HepG2 (cell line): ENCODE measurements around the gene PNN. TPM values are rescaled to one million over a fixed set of nuclear protein-coding genes. Genes with fewer than 3 reads are reported as not detected.

Experiments
- ZBTB26 ChIP-seq: IDR thresholded peaks from 2 replicates; pipeline ENCODE4 v1.6.1; 2016; ENCODE audit warnings: missing compliant biosample characterization, missing genetic modification reagents, borderline replicate concordance
- ZNF598 ChIP-seq: sonication (generic); formaldehyde crosslinking; IDR thresholded peaks from 2 replicates; pipeline ENCODE4 v1.5.1; 2020; ENCODE audit warnings: mild to moderate bottlenecking, missing genetic modification reagents, borderline replicate concordance
- ZNF800 ChIP-seq: sonication (generic); formaldehyde crosslinking; IDR thresholded peaks from 2 replicates; pipeline ENCODE4 v1.4.0; 2020; ENCODE audit warnings: missing genetic modification reagents
- polyA plus RNA-seq, 8 experiments: library from polyadenylated mRNA; depleted of rRNA in 3 of 8; stranded (reverse) in 7 of 8; unstranded in 1 of 8; fragments of >200 nt; fragmentation: Illumina TruSeq in 4 of 8; extraction: Trizol in 4 of 8; gene quantifications; 2 replicates each; pipeline versions ENCODE4 v1.2.1 to v1.2.3, GENCODE V29; 2011 to 2016; ENCODE audit warnings: low read depth in 4 of 8, missing spikeins in 1 of 8, mixed read lengths in 1 of 8; ENCODE audit not compliant: insufficient read depth in 1 of 8
- total RNA-seq, 5 experiments: library from RNA; depleted of rRNA; stranded (reverse); fragments of >200 nt; fragmentation: Illumina TruSeq; extraction: Trizol; gene quantifications; 2 replicates each; pipeline ENCODE4 v1.2.3, GENCODE V29; 2016; ENCODE audit warnings: low read depth in 1 of 5
- TF ChIP-seq, protein P1 (sequence below): sonication (generic); formaldehyde crosslinking; IDR thresholded peaks from one replicate; pipeline ENCODE4 v1.5.1; 2020; ENCODE audit warnings: mild to moderate bottlenecking, missing genetic modification reagents; ENCODE audit errors: not compliant biosample characterization
- TF ChIP-seq, protein P2 (sequence below): sonication (generic); formaldehyde crosslinking; IDR thresholded peaks from 2 replicates; pipeline ENCODE4 v1.9.0; 2021; ENCODE audit warnings: mild to moderate bottlenecking, missing genetic modification reagents

Gene PNN
- total and polyA plus RNA-seq, 2 of the 13 experiments (the other 11 are each of a cell fraction or from before 2014, with no cell fraction given): 58.0 to 214 TPM

- TF ChIP-seq, protein P1, sequence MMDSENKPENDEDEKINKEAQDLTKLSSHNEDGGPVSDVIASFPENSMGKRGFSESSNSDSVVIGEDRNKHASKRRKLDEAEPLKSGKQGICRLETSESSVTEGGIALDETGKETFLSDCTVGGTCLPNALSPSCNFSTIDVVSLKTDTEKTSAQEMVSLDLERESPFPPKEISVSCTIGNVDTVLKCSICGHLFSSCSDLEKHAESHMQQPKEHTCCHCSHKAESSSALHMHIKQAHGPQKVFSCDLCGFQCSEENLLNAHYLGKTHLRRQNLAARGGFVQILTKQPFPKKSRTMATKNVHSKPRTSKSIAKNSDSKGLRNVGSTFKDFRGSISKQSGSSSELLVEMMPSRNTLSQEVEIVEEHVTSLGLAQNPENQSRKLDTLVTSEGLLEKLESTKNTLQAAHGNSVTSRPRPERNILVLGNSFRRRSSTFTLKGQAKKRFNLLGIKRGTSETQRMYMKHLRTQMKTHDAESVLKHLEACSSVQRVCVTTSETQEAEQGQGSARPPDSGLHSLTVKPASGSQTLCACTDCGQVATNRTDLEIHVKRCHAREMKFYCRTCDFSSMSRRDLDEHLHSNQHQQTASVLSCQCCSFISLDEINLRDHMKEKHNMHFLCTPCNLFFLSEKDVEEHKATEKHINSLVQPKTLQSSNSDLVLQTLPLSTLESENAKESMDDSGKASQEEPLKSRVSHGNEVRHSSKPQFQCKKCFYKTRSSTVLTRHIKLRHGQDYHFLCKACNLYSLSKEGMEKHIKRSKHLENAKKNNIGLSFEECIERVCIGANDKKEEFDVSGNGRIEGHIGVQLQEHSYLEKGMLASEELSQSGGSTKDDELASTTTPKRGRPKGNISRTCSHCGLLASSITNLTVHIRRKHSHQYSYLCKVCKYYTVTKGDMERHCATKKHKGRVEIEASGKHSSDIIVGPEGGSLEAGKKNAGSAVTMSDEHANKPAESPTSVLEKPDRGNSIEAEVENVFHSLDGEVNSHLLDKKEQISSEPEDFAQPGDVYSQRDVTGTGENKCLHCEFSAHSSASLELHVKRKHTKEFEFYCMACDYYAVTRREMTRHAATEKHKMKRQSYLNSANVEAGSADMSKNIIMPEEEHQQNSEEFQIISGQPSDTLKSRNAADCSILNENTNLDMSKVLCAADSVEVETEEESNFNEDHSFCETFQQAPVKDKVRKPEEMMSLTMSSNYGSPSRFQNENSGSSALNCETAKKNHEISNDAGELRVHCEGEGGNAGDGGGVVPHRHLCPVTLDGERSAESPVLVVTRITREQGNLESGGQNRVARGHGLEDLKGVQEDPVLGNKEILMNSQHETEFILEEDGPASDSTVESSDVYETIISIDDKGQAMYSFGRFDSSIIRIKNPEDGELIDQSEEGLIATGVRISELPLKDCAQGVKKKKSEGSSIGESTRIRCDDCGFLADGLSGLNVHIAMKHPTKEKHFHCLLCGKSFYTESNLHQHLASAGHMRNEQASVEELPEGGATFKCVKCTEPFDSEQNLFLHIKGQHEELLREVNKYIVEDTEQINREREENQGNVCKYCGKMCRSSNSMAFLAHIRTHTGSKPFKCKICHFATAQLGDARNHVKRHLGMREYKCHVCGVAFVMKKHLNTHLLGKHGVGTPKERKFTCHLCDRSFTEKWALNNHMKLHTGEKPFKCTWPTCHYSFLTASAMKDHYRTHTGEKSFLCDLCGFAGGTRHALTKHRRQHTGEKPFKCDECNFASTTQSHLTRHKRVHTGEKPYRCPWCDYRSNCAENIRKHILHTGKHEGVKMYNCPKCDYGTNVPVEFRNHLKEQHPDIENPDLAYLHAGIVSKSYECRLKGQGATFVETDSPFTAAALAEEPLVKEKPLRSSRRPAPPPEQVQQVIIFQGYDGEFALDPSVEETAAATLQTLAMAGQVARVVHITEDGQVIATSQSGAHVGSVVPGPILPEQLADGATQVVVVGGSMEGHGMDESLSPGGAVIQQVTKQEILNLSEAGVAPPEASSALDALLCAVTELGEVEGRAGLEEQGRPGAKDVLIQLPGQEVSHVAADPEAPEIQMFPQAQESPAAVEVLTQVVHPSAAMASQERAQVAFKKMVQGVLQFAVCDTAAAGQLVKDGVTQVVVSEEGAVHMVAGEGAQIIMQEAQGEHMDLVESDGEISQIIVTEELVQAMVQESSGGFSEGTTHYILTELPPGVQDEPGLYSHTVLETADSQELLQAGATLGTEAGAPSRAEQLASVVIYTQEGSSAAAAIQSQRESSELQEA (CRISPR knock-in tag): peak; percentile 72
- TF ChIP-seq, protein P2, sequence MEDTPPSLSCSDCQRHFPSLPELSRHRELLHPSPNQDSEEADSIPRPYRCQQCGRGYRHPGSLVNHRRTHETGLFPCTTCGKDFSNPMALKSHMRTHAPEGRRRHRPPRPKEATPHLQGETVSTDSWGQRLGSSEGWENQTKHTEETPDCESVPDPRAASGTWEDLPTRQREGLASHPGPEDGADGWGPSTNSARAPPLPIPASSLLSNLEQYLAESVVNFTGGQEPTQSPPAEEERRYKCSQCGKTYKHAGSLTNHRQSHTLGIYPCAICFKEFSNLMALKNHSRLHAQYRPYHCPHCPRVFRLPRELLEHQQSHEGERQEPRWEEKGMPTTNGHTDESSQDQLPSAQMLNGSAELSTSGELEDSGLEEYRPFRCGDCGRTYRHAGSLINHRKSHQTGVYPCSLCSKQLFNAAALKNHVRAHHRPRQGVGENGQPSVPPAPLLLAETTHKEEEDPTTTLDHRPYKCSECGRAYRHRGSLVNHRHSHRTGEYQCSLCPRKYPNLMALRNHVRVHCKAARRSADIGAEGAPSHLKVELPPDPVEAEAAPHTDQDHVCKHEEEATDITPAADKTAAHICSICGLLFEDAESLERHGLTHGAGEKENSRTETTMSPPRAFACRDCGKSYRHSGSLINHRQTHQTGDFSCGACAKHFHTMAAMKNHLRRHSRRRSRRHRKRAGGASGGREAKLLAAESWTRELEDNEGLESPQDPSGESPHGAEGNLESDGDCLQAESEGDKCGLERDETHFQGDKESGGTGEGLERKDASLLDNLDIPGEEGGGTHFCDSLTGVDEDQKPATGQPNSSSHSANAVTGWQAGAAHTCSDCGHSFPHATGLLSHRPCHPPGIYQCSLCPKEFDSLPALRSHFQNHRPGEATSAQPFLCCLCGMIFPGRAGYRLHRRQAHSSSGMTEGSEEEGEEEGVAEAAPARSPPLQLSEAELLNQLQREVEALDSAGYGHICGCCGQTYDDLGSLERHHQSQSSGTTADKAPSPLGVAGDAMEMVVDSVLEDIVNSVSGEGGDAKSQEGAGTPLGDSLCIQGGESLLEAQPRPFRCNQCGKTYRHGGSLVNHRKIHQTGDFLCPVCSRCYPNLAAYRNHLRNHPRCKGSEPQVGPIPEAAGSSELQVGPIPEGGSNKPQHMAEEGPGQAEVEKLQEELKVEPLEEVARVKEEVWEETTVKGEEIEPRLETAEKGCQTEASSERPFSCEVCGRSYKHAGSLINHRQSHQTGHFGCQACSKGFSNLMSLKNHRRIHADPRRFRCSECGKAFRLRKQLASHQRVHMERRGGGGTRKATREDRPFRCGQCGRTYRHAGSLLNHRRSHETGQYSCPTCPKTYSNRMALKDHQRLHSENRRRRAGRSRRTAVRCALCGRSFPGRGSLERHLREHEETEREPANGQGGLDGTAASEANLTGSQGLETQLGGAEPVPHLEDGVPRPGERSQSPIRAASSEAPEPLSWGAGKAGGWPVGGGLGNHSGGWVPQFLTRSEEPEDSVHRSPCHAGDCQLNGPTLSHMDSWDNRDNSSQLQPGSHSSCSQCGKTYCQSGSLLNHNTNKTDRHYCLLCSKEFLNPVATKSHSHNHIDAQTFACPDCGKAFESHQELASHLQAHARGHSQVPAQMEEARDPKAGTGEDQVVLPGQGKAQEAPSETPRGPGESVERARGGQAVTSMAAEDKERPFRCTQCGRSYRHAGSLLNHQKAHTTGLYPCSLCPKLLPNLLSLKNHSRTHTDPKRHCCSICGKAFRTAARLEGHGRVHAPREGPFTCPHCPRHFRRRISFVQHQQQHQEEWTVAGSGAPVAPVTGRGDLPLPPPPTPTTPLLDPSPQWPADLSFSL: no peak
- TF ChIP-seq ZBTB26 (CRISPR knock-in tag) (no peak), ZNF598 (CRISPR knock-in tag) (peak; percentile 58; the same call in 1 of the 2 replicates), ZNF800 (CRISPR knock-in tag) (no peak)
Measured at GRCh38 chr14:39177168-39177545, 2.1 kb downstream of the PNN start (continued).
